ENCODE data around the gene ADAT3.

DNA sequence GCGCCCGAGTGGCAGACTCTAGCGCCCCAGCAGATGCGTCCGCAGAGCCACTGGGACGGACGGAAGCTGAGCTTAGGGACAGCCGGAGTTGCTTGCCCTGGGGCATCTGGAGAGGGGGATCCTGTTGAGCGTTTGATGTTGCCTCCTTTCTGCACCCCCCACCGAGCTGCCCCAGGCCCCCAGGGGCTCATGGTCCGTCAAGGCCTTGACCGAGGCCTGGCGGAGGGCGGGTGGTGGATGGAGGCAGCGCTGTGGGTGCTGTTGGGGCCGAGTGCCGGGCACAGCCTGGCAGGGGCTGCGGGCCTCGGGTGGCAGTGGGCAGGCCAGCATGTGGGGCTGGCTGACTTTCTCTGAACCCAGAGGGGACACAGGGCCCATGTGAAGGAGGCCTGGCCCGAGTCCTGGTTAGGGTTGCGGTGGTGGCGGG lies 38.5 kb downstream of the ADAT3 start:
- no peak for TF ChIP-seq TARDBP (IDR thresholded peaks at IDR 0.05)
- no peak for TF ChIP-seq FOXM1 (IDR thresholded peaks at IDR 0.05; ENCODE audit: borderline replicate concordance)
- no peak for TF ChIP-seq BHLHE40 (IDR thresholded peaks at IDR 0.05; ENCODE audit: borderline replicate concordance)
- TF ChIP-seq SP1 (IDR thresholded peaks at IDR 0.05) = no peak
- no peak for TF ChIP-seq FOXA1 (IDR thresholded peaks at IDR 0.05)
- no peak for TF ChIP-seq L3MBTL2 (conservative IDR thresholded peaks at IDR 0.05)

Measured in HEK293T (cell line).